ENCODE results near the gene SBK2.

The SBK2 gene

GRCh38 chr19:55542292-55542855 lies 5.4 kb upstream of the SBK2 start:
- no peak overlapping the region for H4K91ac ChIP-seq (ENCODE audit: low read depth, low read length, poor library complexity)
- no peak overlapping the region for H3K23ac ChIP-seq (ENCODE audit: low read depth, low read length, poor library complexity)
- no peak overlapping the region for H2AK5ac ChIP-seq (ENCODE audit: low read depth, low read length)
- no peaks in the 10 kb centered on the region for H3K36me3 ChIP-seq (replicated peaks in 1 of 2; ENCODE audit: control insufficient read depth in 2 of 2, insufficient read depth in 2 of 2, low read length in 2 of 2)
- peaks cover 0 to 3% of the 10 kb centered on the region in 2 donors for H3K9me3 ChIP-seq (replicated peaks in 1 of 2; ENCODE audit: control insufficient read depth in 2 of 2, insufficient read depth in 1 of 2, low read depth in 1 of 2, low read length in 2 of 2)
- no peak overlapping the region for H3K9ac ChIP-seq (ENCODE audit: low read depth, low read length, poor library complexity)
- H2BK5ac ChIP-seq (ENCODE audit: low read length): no peak overlapping the region
- no peak overlapping the region for H3K27ac ChIP-seq (replicated peaks; ENCODE audit: low read length)
- no peak overlapping the region for H2BK12ac ChIP-seq (ENCODE audit: low read length)
- H3K4me2 ChIP-seq (ENCODE audit: insufficient read depth, low read length, poor library complexity, severe bottlenecking): no peak overlapping the region
- H3K4me3 ChIP-seq (ENCODE audit: low read length in 2 of 2): no peak overlapping the region
- no peak overlapping the region for H4K8ac ChIP-seq (ENCODE audit: low read depth, low read length)
- H2BK15ac ChIP-seq (ENCODE audit: low read length): no peak overlapping the region
- DNase-seq (ENCODE audit: low spot score): no peak
- H3K14ac ChIP-seq (ENCODE audit: low read length): no peak overlapping the region
- H3K4ac ChIP-seq (ENCODE audit: low read length): no peak overlapping the region
- H3K27me3 ChIP-seq (ENCODE audit: control insufficient read depth in 3 of 3, insufficient read depth in 3 of 3, low read depth in 1 of 3, low read length in 3 of 3): no peaks in the 10 kb centered on the region
- no peak overlapping the region for H2AFZ ChIP-seq (ENCODE audit: low read length)
- H2BK120ac ChIP-seq (ENCODE audit: low read depth, low read length): no peak overlapping the region
- H3K18ac ChIP-seq (ENCODE audit: low read length): no peak overlapping the region
- 97 to 100% methylated on average over 4 to 7 of the region's 7 CpGs for WGBS, 2 donors (ENCODE audit: extremely low coverage in 2 of 2, insufficient read length in 2 of 2, insufficient replicate concordance in 1 of 2)
- peaks cover 5% of the 10 kb centered on the region for H3K79me1 ChIP-seq (ENCODE audit: low read depth, low read length)
- H3K4me1 ChIP-seq (ENCODE audit: control insufficient read depth in 2 of 2, insufficient read depth in 1 of 2, low read depth in 1 of 2, low read length in 2 of 2): peaks cover 28 to 31% of the 10 kb centered on the region in 2 donors

GRCh38 chr19:55541091-55541490 lies 4.2 kb upstream of the SBK2 start:
- Histone ChIP-seq H2BK12ac (ENCODE audit: low read length) (peak overlapping the region; percentile 31), H3K4me3 (ENCODE audit: low read length in 2 of 2) (no peak overlapping the region), H2AK5ac (ENCODE audit: low read depth, low read length) (peak overlapping the region; percentile 95), H4K8ac (ENCODE audit: low read depth, low read length) (no peak overlapping the region), H3K9ac (ENCODE audit: low read depth, low read length, poor library complexity) (no peak overlapping the region), H3K27me3 (ENCODE audit: control insufficient read depth in 3 of 3, insufficient read depth in 3 of 3, low read depth in 1 of 3, low read length in 3 of 3) (no peaks in the 10 kb centered on the region), H3K9me3 (replicated peaks in 1 of 2; ENCODE audit: control insufficient read depth in 2 of 2, insufficient read depth in 1 of 2, low read depth in 1 of 2, low read length in 2 of 2) (peaks cover 0 to 3% of the 10 kb centered on the region in 2 donors), H3K27ac (replicated peaks; ENCODE audit: low read length) (no peak overlapping the region), H3K18ac (ENCODE audit: low read length) (peak overlapping the region; percentile 58), H4K91ac (ENCODE audit: low read depth, low read length, poor library complexity) (peak overlapping the region; percentile 96), H3K36me3 (replicated peaks in 1 of 2; ENCODE audit: control insufficient read depth in 2 of 2, insufficient read depth in 2 of 2, low read length in 2 of 2) (no peaks in the 10 kb centered on the region), H2BK15ac (ENCODE audit: low read length) (peak overlapping the region; percentile 39), H2BK5ac (ENCODE audit: low read length) (peak overlapping the region; percentile 17), H3K79me1 (ENCODE audit: low read depth, low read length) (peaks cover 4% of the 10 kb centered on the region), H3K4ac (ENCODE audit: low read length) (no peak overlapping the region), H2AFZ (ENCODE audit: low read length) (no peak overlapping the region), H3K14ac (ENCODE audit: low read length) (peak overlapping the region; percentile 51), H3K4me1 (ENCODE audit: control insufficient read depth in 2 of 2, insufficient read depth in 1 of 2, low read depth in 1 of 2, low read length in 2 of 2) (peaks cover 21 to 28% of the 10 kb centered on the region in 2 donors), H3K23ac (ENCODE audit: low read depth, low read length, poor library complexity) (peak overlapping the region; percentile 48), H3K4me2 (ENCODE audit: insufficient read depth, low read length, poor library complexity, severe bottlenecking) (no peak overlapping the region), H2BK120ac (ENCODE audit: low read depth, low read length) (no peak overlapping the region)
- no peak for DNase-seq (ENCODE audit: low spot score)
- WGBS, 2 donors (ENCODE audit: extremely low coverage in 2 of 2, insufficient read length in 2 of 2, insufficient replicate concordance in 1 of 2): no CpG with 5 or more reads among the region's 19 CpGs

GRCh38 chr19:55540619-55541018 lies 3.7 kb upstream of the SBK2 start:
- peaks cover 19 to 27% of the 10 kb centered on the region in 2 donors for H3K4me1 ChIP-seq (ENCODE audit: control insufficient read depth in 2 of 2, insufficient read depth in 1 of 2, low read depth in 1 of 2, low read length in 2 of 2)
- no CpG with 5 or more reads among the region's 10 CpGs for WGBS, 2 donors (ENCODE audit: extremely low coverage in 2 of 2, insufficient read length in 2 of 2, insufficient replicate concordance in 1 of 2)
- H3K27ac ChIP-seq (replicated peaks; ENCODE audit: low read length): no peak overlapping the region
- peaks cover 4% of the 10 kb centered on the region for H3K79me1 ChIP-seq (ENCODE audit: low read depth, low read length)
- no peak overlapping the region for H4K91ac ChIP-seq (ENCODE audit: low read depth, low read length, poor library complexity)
- H3K36me3 ChIP-seq (replicated peaks in 1 of 2; ENCODE audit: control insufficient read depth in 2 of 2, insufficient read depth in 2 of 2, low read length in 2 of 2): no peaks in the 10 kb centered on the region
- peak overlapping the region; percentile 39 for H2BK15ac ChIP-seq (ENCODE audit: low read length)
- peak overlapping the region; percentile 48 for H3K23ac ChIP-seq (ENCODE audit: low read depth, low read length, poor library complexity)
- H3K18ac ChIP-seq (ENCODE audit: low read length): peak overlapping the region; percentile 58
- H2BK12ac ChIP-seq (ENCODE audit: low read length): peak overlapping the region; percentile 31
- no peak overlapping the region for H3K14ac ChIP-seq (ENCODE audit: low read length)
- H3K9ac ChIP-seq (ENCODE audit: low read depth, low read length, poor library complexity): no peak overlapping the region
- H2BK120ac ChIP-seq (ENCODE audit: low read depth, low read length): no peak overlapping the region
- peak overlapping the region; percentile 17 for H2BK5ac ChIP-seq (ENCODE audit: low read length)
- H3K27me3 ChIP-seq (ENCODE audit: control insufficient read depth in 3 of 3, insufficient read depth in 3 of 3, low read depth in 1 of 3, low read length in 3 of 3): no peaks in the 10 kb centered on the region
- no peak overlapping the region for H3K4me2 ChIP-seq (ENCODE audit: insufficient read depth, low read length, poor library complexity, severe bottlenecking)
- H2AFZ ChIP-seq (ENCODE audit: low read length): no peak overlapping the region
- H3K4ac ChIP-seq (ENCODE audit: low read length): no peak overlapping the region
- peak overlapping the region; percentile 95 for H2AK5ac ChIP-seq (ENCODE audit: low read depth, low read length)
- H3K4me3 ChIP-seq (ENCODE audit: low read length in 2 of 2): no peak overlapping the region
- peaks cover 0 to 3% of the 10 kb centered on the region in 2 donors for H3K9me3 ChIP-seq (replicated peaks in 1 of 2; ENCODE audit: control insufficient read depth in 2 of 2, insufficient read depth in 1 of 2, low read depth in 1 of 2, low read length in 2 of 2)
- H4K8ac ChIP-seq (ENCODE audit: low read depth, low read length): no peak overlapping the region
- no peak for DNase-seq (ENCODE audit: low spot score)

- Histone ChIP-seq H2BK5ac (ENCODE audit: low read length) (no peak overlapping the region), H3K4ac (ENCODE audit: low read length) (no peak overlapping the region), H2AK5ac (ENCODE audit: low read depth, low read length) (peak overlapping the region; percentile 53), H3K18ac (ENCODE audit: low read length) (peak overlapping the region; percentile 86), H3K4me2 (ENCODE audit: insufficient read depth, low read length, poor library complexity, severe bottlenecking) (no peak overlapping the region), H2BK12ac (ENCODE audit: low read length) (peak overlapping the region; percentile 73), H3K14ac (ENCODE audit: low read length) (peak overlapping the region; percentile 94), H3K4me1 (ENCODE audit: control insufficient read depth in 2 of 2, insufficient read depth in 1 of 2, low read depth in 1 of 2, low read length in 2 of 2) (peaks cover 14 to 18% of the 10 kb centered on the region in 2 donors), H3K9me3 (replicated peaks in 1 of 2; ENCODE audit: control insufficient read depth in 2 of 2, insufficient read depth in 1 of 2, low read depth in 1 of 2, low read length in 2 of 2) (peaks cover 0 to 3% of the 10 kb centered on the region in 2 donors), H3K23ac (ENCODE audit: low read depth, low read length, poor library complexity) (peak overlapping the region; percentile 22), H3K79me1 (ENCODE audit: low read depth, low read length) (peaks cover 4% of the 10 kb centered on the region), H2BK15ac (ENCODE audit: low read length) (peak overlapping the region; percentile 17), H2BK120ac (ENCODE audit: low read depth, low read length) (no peak overlapping the region), H3K27me3 (ENCODE audit: control insufficient read depth in 3 of 3, insufficient read depth in 3 of 3, low read depth in 1 of 3, low read length in 3 of 3) (no peaks in the 10 kb centered on the region), H3K27ac (replicated peaks; ENCODE audit: low read length) (peak overlapping the region; percentile 39), H4K8ac (ENCODE audit: low read depth, low read length) (no peak overlapping the region), H4K91ac (ENCODE audit: low read depth, low read length, poor library complexity) (peak overlapping the region; percentile 19), H3K9ac (ENCODE audit: low read depth, low read length, poor library complexity) (no peak overlapping the region), H3K36me3 (replicated peaks in 1 of 2; ENCODE audit: control insufficient read depth in 2 of 2, insufficient read depth in 2 of 2, low read length in 2 of 2) (no peaks in the 10 kb centered on the region), H2AFZ (ENCODE audit: low read length) (no peak overlapping the region), H3K4me3 (ENCODE audit: low read length in 2 of 2) (peak overlapping the region in 1 of 2 donors; percentile 38)
- WGBS, 2 donors (ENCODE audit: extremely low coverage in 2 of 2, insufficient read length in 2 of 2, insufficient replicate concordance in 1 of 2): no CpG with 5 or more reads among the region's 33 CpGs
- no peak for DNase-seq (ENCODE audit: low spot score)
These were observed 2.4 kb upstream of the SBK2 start for GRCh38 chr19:55539090-55539984.
